Measurements from ENCODE around the gene NMNAT2.
A peak's percentile ranks its signal among the peaks of the same experiment; 100 is the strongest.
"Not testable (repeated sequence)": the region's sequence is repeated elsewhere in the genome, so short reads cannot be mapped to it uniquely, and the experiment has no call there.

Gene NMNAT2

GRCh38 chr1:183251101-183251958 is 166.8 kb downstream of the NMNAT2 start:
- DNase-seq = no peak

GRCh38 chr1:183249941-183250452 is 168.2 kb downstream of the NMNAT2 start:
- DNase-seq = no peak

- no peak for DNase-seq
These were observed 169.0 kb downstream of the NMNAT2 start for GRCh38 chr1:183248989-183249691.

- DNase-seq = no peak
These were observed 170.2 kb downstream of the NMNAT2 start for GRCh38 chr1:183247931-183248330.

- no peak for DNase-seq
These were observed 170.7 kb downstream of the NMNAT2 start for GRCh38 chr1:183247484-183247883.

GRCh38 chr1:183247066-183247465 is 171.1 kb downstream of the NMNAT2 start:
- no peak for DNase-seq

- DNase-seq = no peak
These were observed 171.7 kb downstream of the NMNAT2 start for GRCh38 chr1:183246436-183246835.

GRCh38 chr1:183245357-183245756 is 172.8 kb downstream of the NMNAT2 start:
- no peak for DNase-seq

- no peak for DNase-seq
These were observed 173.7 kb downstream of the NMNAT2 start for GRCh38 chr1:183244466-183244865.

GRCh38 chr1:183243161-183244050 is 174.8 kb downstream of the NMNAT2 start:
- peak; percentile 9 for DNase-seq

GRCh38 chr1:183242556-183242955 is 175.6 kb downstream of the NMNAT2 start:
- DNase-seq = no peak

- no peak for DNase-seq
These were observed 176.7 kb downstream of the NMNAT2 start for GRCh38 chr1:183241471-183241870.

GRCh38 chr1:183240853-183241252 is 177.3 kb downstream of the NMNAT2 start:
- not testable (repeated sequence) for DNase-seq

GRCh38 chr1:183240526-183240825 is 177.7 kb downstream of the NMNAT2 start:
- no peak for DNase-seq

- no peak for DNase-seq
These were observed 178.2 kb downstream of the NMNAT2 start for GRCh38 chr1:183239793-183240525.

GRCh38 chr1:183239220-183239742 is 178.9 kb downstream of the NMNAT2 start:
- no peak for DNase-seq

- DNase-seq = no peak
These were observed 180.1 kb downstream of the NMNAT2 start for GRCh38 chr1:183238071-183238470.

- no peak for DNase-seq
These were observed 181.1 kb downstream of the NMNAT2 start for GRCh38 chr1:183237046-183237445.

GRCh38 chr1:183236158-183236725 is 181.9 kb downstream of the NMNAT2 start:
- DNase-seq = no peak

GRCh38 chr1:183235503-183235902 is 182.7 kb downstream of the NMNAT2 start:
- DNase-seq = no peak

GRCh38 chr1:183234660-183235476 is 183.3 kb downstream of the NMNAT2 start:
- peak; percentile 37 for DNase-seq

Measured in hematopoietic multipotent progenitor cell treated with erythropoietin and hydrocortisone succinate and interleukin-3 and kit ligand, for 6 days (in vitro differentiated cells).